Endothelial cell of umbilical vein (primary cell): Measurements from ENCODE around the gene UNC5C.

Experiments used
- CTCF ChIP-seq, 2 donors: IDR thresholded peaks; 1 replicate in 1 of 2; 2 replicates in 1 of 2; pipeline ENCODE4 v1.5.1; 2011; ENCODE audit warnings: low read length in 2 of 2, mild to moderate bottlenecking in 2 of 2, moderate library complexity in 2 of 2, control low read depth in 1 of 2, inconsistent platforms in 1 of 2, low read depth in 1 of 2; ENCODE audit not compliant: insufficient read depth in 1 of 2; ENCODE audit errors: extremely low read depth in 1 of 2
- EZH2 ChIP-seq: IDR thresholded peaks from 2 replicates; pipeline ENCODE4 v1.6.1; 2012; ENCODE audit warnings: borderline replicate concordance, low read depth, mild to moderate bottlenecking, moderate library complexity, low read length, inconsistent platforms; ENCODE audit not compliant: severe bottlenecking
- FOS ChIP-seq: IDR thresholded peaks from 2 replicates; pipeline ENCODE4 v1.6.1; 2011; ENCODE audit warnings: mild to moderate bottlenecking, low read length, moderate library complexity, borderline replicate concordance; ENCODE audit not compliant: insufficient read depth
- GATA2 ChIP-seq: IDR thresholded peaks from 2 replicates; pipeline ENCODE4 v1.7.0; 2011; ENCODE audit warnings: low read depth, mild to moderate bottlenecking, moderate library complexity, mixed read lengths, low read length; ENCODE audit not compliant: insufficient read length, insufficient read depth
- JUN ChIP-seq: IDR thresholded peaks from 2 replicates; pipeline ENCODE4 v1.6.1; 2011; ENCODE audit warnings: borderline replicate concordance, low read depth; ENCODE audit not compliant: insufficient read length, insufficient read depth
- MAX ChIP-seq: IDR thresholded peaks from 2 replicates; pipeline ENCODE4 v1.6.1; 2011; ENCODE audit not compliant: insufficient read depth, insufficient read length
- MYC ChIP-seq: IDR thresholded peaks from one replicate; pipeline ENCODE4 v1.6.1; 2011; ENCODE audit warnings: mild to moderate bottlenecking, low read depth, low read length
- POLR2A ChIP-seq: IDR thresholded peaks from 2 replicates; pipeline ENCODE4 v1.6.1; 2012; ENCODE audit warnings: low read depth, mild to moderate bottlenecking, control low read depth, low read length
- POLR2AphosphoS5 ChIP-seq: IDR thresholded peaks from 2 replicates; pipeline ENCODE4 v1.6.1; 2012; ENCODE audit warnings: low read depth, mild to moderate bottlenecking, control low read depth, low read length, moderate library complexity; ENCODE audit not compliant: insufficient read depth

GRCh38 chr4:95386410-95386809 lies 162.4 kb downstream of the UNC5C start:
- TF ChIP-seq CTCF (IDR thresholded peaks at IDR 0.05; ENCODE audit: extremely low read depth in 1 of 2, insufficient read depth in 1 of 2, low read depth in 1 of 2, low read length in 2 of 2): no peak
- no peak for TF ChIP-seq FOS
- no peak for TF ChIP-seq POLR2A
- TF ChIP-seq EZH2: no peak
- no peak for TF ChIP-seq JUN
- TF ChIP-seq MYC: no peak
- TF ChIP-seq POLR2AphosphoS5: no peak
- no peak for TF ChIP-seq MAX
- TF ChIP-seq GATA2: no peak
